Measurements from ENCODE around the gene GSTM2. TPM values are rescaled to one million over a fixed set of nuclear protein-coding genes. Genes with fewer than 3 reads are reported as not detected.

GSTM2 gene
- total RNA-seq = 69.9 TPM

DNA sequence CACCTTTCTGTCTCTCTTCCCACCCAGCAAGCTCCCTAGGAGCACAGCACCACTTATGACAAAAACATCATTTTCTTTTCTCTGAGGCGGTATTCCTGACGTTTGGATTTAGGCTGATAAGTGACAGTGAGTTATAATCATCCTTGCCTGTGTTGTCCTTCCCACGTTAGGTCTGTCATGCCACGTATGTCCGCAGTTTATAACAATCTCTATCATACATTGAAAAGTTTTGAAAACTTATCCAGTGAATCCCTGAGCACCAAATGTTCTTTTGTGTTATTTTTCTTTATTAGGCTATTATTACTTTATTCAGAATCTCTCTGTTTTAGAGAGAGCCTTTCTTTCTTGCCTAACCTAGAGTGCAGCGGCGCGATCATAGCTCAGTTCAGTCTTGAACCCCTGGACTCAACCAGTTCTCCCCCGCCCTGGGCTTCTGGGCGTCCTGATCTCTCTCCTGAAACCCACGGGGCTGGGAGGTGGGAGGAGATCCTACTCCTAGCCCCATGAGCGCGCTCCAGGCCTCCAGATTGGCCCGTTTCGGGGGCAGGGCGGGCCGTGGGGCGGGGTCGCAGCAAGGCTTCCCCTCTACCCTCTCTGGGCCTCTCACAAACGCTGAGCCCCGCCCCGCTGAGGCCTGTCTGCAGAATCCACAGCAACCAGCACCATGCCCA lies at the start of gene GSTM2:
TSS of gene GSTM2 (plus strand) at position 606 of the 671 bp plus-strand sequence. CDS start at position 665, 59 bp downstream.
- DNase-seq (ENCODE audit: low spot score) = peak; percentile 87

DNA sequence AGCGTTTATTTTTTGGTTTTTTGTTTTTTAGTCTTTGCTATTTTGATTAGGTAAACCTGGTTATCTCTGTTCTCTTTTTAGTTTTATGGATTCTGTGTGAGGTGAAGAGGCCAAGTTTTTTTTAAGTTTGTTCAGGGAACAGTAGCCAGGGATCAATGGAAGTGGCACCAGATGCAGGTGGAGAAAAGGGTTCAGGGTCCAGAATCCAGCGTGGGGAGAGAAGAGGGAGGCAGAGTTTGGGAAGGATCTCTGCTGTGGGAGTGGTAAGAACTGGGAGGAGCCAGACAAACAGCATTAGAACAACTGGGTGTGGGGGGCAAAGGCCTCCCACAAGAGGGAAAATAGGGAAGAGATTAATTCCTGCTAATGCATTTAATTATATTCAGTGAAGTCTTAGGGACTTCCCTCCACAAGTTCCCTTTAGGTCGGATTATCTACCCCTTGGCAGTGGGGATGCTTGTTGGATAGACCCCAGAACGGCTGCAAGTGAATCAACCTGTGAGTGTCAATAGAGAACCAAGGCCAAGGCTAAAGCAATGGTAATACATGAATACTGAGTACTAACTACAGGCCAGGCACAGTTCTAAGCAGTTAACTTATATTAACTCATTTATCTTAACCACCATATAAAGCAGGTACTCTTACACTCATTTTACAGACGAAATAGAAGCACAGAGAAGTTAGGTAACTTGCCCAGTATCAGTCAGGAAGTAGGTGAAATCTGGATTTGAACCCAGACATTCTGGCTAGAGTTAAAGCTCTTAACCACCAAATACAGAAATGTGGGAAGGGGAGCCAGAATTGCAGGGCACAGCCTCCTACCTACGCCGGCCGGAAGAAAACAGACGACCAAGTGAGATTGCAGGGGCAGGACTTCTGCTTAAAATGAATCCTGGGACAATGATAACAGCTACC lies 48.9 kb upstream of the GSTM2 start:
- peak; percentile 78 for DNase-seq (ENCODE audit: low spot score)

DNA sequence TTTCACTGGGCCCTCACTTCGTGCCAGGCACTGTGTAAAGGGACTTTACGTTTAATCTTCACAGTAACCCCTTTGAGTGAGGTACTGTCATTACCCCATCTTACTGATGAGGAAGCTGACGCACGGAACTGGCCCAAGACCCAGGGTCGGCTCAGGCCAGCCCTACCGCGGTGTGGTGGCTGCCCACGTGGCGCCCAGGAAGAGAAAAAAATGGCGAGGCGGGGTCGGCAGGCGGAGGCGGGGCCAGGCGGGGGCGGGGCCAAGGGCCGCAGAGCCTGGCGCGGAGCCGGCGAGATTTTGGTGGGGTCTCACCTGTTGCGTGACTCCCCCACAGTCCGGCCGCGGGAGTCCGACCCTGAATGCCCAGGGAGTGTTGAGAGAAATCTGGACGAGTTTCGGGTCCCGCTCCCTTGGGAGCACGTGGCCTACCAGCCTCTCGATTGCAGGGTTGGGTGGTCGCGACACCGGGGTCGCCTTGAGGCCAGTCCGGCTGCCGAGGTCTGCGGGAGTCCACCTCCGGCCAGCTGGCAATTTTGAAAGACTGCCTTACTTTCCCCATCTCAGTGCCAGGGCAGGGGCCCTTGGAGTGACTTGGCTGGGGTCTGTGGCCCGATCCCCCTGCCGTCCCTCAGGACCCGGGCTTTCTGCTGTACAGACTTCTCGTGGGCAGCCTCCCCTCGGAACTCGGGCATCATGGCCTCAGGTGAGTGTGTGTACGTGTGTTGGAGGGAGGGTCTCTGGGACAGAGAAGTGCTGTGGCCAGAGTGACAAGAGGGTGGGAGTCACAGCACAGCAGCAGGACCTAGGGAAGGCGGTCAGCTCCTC lies 48.1 kb upstream of the GSTM2 start, which contains the start of the genes AMPD2 and GNAT2:
TSS of gene AMPD2 (plus strand) at position 262 of the 825 bp plus-strand sequence. CDS start 1,339 bp downstream, outside the sequence.
TSS of gene GNAT2 (minus strand) at position 41 of the 825 bp plus-strand sequence. CDS start 6,746 bp downstream, outside the sequence.
- DNase-seq (ENCODE audit: low spot score) = peak; percentile 79

DNA sequence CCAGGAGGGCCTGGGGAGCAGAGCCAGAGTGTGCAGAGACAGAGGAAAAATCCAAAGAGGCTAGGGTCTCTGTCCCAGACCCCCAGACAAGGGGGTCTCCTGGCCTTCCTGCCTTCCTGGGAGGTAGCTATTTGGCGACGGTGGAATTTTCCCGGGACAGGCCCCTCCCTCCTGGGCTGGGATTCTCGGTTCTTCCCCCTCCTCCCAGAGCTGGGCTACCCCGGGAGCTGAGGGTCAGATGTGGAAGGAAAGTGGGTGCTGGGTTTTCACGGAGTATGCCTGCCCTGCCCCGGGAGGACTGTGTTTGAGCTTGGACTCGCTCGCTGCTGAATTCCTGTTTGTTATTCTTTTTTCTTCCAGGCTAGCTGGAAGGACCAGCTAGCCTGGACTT lies 47.5 kb upstream of the GSTM2 start:
- DNase-seq (ENCODE audit: low spot score) = no peak

DNA sequence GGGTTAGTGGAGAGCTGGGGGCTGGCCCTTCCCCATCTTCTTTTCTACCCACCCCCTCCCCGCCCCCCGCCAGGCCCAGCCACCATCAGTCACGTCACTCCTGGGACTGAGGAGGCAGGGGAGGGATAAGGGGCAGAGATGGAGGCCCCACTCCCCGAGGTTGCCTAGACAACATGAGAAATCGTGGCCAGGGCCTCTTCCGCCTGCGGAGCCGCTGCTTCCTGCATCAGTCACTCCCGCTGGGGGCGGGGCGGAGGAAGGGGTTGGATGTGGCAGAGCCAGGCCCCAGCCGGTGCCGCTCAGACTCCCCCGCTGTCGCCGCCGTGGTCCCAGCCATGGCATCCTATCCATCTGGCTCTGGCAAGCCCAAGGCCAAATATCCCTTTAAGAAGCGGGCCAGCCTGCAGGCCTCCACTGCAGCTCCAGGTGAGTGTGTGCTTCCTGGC lies 47.0 kb upstream of the GSTM2 start:
- peak; percentile 93 for DNase-seq (ENCODE audit: low spot score)

DNA sequence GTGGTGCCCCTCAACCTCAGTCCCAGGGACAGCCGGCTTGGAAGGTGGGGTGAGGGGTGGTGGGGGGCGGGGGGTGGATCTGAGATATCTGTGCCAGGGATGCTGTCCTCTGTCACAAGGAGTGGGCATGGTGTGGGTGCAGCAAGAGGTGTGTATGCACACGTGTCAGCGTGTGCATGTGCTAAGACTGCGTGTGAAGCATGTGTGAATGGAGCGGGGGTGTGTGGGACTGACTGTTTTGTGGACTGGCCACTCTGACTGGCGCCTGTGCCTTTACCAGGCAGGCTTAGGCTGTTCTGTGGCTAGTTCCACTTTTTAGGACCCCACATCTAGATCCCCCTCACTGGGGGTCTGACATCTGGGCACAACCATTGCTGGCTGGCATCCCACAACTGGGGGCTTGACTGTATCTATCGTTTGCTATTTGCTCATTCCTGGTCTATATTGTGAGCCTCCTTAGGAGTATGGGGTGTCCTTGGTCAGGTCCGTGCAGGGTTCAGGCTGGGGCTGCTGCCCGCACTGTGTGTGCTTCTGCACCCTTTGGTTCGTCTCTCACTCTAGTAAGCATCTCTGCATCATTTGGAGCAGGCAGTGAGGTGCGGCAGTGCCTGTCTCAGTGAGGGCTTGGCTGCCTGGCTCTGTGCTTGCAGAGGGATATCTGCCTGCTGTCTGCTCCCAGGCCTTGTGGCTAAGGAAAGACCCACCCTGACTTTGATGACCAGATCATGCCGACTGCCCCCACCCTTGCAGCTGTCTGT lies 46.3 kb upstream of the GSTM2 start:
- no peak for DNase-seq (ENCODE audit: low spot score)

DNA sequence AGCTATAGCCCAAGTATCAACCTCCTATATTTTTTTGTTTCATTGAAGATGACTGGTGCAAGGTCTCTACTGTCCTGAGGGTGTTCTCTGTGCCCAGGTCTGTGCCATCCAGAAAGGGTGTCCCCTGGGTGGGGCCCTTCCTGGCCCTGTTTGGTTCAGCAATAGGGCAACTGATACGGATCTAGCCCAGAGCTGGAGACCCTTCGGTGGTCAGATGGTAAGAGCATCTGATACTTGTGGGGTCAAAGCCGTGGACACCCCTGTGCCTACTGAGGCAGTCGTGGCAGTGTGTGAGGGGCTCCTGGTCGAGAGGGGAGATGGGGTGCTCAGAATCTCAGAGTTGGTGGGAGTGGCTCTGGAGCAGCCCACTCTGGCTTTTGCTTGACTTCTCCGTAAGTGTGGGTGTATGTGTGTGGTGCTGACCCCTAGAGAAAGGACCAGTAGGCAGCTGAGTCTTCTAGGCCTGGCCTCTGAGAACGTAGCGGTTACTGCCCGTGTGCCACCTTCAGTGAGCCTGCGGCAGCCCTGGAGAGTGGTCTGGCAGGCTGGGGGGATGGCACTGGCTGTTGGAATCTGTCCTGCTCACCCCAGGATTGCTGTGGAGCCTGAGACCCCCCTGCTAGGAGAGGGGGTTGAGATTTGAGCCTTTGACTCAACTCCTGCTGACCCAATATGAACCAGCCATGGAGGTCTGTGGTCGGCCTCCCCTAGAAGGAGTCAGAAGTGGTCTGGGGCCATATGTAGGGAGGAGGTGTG lies 45.5 kb upstream of the GSTM2 start:
- DNase-seq (ENCODE audit: low spot score) = no peak

DNA sequence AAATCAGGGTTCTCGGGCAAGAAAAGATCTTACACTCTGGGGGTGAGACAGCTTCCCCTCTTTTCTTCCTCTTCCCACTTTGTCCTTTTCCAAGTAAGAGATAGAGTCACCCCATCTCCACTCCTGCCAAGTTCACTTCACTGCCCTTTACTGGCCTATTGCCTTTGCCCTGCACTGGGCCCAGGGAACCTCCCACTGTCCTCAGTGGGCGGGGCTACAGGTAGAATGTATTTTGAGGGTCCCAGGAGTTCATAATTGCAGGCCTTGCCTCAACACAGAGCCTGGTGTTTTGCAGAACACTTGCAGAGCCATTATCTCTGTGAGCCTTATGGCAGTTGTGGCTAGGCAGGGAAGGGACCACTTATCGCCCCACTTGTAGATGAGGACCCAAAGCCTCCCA lies 45.0 kb upstream of the GSTM2 start:
- no peak for DNase-seq (ENCODE audit: low spot score)

DNA sequence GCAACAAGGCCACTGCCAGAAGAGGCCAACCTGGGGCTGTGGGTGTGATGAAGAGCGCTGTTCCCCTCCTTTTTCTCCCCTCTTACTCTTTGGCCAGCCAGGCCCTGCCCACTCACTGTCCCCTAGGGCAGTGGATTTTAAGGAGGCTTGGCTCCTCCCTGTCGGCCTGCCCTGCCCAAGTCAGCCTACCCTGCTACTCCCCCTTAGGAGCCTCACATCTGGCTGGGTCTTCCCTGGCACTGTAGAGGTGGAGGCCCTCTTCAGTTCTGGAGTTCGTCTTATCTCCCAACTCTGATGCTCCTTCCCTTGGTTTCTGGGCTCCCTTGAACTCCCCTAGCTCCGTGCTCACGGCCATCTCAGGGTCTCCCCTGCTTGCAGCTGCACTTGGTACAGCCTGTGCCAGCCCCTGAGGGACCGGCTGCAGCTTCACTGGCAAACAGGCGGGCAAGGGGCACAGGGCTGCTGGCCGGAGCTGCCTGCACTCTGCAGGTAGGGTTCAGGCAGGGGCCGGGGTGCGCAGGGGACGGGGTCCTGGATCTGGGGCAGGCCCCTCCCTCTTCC lies 44.2 kb upstream of the GSTM2 start:
- DNase-seq (ENCODE audit: low spot score) = no peak

DNA sequence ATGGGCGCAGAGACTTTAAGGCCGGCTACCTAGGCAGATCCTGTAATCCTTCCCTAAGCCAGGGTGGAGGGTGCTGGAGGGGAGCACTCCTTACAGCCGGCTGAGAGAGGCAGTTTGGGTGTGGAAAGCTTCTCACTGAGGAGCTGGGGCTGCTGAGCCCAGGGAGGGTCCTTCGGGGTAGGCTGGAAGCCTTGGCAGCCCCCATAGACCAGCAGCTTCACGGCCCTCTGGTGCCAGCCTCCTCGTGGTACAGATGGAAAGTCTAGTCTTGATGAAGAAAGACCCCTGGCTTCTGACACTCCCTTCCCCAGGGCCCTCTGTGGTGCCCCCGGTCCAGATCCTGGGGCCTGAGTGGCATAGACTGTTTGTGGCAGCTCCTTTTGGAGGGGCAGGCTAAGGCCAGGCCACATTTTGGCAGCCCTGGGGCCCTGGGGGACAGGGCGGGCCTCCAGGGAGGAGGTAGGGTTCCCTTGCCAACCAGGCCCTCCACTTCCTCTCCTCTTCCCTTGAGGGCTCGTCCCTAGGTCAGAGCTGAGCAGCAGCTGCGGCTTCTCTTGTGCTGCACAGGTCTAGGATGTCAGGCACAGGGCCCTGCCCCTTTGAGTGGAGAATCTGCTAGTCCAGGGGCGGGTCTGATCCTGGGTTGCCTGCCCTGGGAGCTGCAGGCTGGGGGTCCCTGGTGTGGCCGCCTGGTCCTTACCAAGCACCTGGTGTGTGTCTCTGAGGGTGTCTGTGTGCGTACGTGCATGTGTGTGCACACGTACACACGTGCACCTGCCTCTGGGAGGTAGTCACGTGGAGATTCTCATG lies 43.5 kb upstream of the GSTM2 start:
- DNase-seq (ENCODE audit: low spot score) = no peak

DNA sequence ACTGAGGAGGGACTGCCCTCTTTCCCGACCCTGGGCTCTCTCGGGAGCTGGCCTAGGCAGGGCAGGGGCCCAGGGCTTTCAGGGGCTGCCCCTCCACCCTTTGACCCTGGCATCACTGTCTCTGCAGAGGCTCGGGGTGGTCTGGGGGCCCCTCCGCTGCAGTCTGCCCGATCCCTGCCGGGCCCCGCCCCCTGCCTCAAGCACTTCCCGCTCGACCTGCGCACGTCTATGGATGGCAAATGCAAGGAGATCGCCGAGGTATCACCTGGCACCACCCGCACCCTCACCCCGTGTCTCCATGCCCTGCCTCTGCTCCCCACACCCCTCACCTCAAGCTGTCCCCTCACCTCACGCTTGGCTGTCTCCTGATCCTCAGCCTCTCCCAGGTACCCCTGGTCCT lies 42.7 kb upstream of the GSTM2 start:
- no peak for DNase-seq (ENCODE audit: low spot score)

DNA sequence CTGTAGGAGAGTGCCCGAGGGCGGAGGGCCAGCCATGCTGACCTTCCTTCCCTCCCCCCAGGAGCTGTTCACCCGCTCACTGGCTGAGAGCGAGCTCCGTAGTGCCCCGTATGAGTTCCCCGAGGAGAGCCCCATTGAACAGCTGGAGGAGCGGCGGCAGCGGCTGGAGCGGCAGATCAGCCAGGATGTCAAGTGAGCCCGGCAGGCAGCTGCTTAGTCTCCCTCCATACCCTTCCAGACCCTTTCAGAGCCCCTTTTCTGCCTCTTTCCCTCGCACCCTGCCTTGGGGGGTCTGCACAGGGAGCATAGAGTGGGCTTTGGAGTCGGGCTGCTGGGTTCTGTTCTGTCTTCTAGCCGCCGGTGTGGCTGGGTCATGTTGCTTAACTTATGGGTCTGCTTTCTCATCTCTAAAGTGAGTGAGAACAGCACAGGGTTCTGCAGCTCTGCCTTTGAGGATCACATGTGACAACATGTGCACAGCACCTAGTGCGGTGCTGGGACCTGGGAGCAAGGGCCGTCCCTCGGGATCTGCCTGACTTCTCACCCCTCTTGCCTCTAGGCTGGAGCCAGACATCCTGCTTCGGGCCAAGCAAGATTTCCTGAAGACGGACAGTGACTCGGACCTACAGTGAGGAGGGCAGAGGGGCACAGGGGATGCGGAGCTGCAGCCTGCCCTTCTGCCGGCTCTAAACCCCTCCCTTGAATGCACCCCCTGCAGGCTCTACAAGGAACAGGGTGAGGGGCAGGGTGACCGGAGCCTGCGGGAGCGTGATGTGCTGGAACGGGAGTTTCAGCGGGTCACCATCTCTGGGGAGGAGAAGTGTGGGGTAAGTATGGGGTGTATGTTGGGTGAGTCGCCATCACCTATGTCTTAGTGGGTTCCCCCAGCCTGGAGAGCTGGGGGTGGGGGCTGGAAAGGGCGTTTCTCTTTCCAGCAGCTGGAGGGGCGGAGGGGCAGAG lies 42.0 kb upstream of the GSTM2 start:
- no peak for DNase-seq (ENCODE audit: low spot score)

DNA sequence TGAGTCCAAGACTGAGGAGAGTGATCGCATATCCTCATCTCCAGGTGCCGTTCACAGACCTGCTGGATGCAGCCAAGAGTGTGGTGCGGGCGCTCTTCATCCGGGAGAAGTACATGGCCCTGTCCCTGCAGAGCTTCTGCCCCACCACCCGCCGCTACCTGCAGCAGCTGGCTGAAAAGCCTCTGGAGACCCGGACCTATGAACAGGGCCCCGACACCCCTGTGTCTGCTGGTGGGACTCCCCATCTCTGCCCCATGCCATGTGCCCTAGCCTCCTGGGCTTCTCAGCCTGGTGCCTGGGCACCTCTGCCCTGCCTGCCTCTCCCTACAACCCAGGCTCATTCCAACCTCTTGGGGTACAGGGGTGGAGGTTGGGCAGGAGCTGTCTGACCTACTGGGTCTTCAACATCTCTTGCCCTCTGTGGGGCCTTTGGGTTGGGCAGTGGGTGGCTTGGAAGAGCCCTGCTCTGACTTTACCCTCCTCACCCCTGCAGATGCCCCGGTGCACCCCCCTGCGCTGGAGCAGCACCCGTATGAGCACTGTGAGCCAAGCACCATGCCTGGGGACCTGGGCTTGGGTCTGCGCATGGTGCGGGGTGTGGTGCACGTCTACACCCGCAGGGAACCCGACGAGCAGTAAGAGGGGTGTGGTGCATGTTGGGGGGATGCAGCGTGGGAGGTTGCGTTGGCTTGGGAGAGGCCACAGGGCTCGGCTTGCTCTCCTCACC lies 41.0 kb upstream of the GSTM2 start:
- peak; percentile 0 for DNase-seq (ENCODE audit: low spot score)

DNA sequence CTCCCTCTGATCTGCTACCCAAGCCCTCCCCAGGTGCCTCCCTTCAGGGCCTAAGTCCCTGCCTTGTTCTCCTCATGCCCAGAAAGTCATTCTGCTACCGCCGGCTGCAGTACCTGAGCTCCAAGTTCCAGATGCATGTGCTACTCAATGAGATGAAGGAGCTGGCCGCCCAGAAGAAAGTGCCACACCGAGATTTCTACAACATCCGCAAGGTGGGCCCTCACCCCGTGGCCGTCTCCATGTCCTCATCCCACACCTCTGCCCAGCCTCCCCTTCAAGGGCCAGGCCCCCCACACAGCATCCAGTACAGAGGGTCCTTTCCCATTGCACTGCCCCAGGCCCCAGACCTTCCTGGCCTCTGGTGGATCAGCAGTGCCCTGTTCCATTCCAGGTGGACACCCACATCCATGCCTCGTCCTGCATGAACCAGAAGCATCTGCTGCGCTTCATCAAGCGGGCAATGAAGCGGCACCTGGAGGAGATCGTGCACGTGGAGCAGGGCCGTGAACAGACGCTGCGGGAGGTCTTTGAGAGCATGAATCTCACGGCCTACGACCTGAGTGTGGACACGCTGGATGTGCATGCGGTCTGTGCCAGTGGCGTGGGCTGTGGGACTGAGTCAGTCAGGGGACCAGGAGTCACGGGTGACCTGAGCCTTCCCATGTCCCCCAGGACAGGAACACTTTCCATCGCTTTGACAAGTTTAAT lies 40.0 kb upstream of the GSTM2 start:
- no peak for DNase-seq (ENCODE audit: low spot score)

DNA sequence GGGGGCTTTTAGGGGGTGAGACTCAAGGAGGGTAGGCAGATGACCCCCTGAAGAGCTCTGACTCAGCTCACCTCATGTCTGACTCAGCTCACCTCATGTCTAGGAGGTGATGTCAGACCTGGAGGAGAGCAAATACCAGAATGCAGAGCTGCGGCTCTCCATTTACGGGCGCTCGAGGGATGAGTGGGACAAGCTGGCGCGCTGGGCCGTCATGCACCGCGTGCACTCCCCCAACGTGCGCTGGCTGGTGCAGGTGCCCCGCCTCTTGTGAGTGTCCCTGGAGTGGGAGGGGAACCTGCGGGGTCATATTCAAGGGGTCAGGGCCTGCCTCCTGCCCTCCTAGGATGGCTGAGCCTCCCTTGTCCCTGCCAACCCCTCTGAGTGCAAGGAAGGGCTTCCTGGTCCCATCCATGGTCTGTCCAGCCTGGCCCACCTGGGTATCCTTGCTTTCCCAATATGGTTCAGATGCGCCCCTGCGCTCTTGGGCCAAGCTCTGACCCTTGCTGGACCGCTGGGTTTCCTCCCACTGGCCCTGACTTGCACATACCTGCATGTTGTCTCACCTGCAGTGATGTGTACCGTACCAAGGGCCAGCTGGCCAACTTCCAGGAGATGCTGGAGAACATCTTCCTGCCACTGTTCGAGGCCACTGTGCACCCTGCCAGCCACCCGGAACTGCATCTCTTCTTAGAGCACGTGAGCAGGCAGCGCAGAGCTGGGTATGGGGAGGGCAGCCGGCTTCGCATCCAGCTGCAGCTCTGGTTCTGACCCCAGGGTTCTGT lies 39.1 kb upstream of the GSTM2 start:
- DNase-seq (ENCODE audit: low spot score) = no peak

Data from mucosa of gallbladder (tissue), 1 donor.